Activated B cell treated with CpG ODN at 0.5 μM for 24 hours (primary cell): ENCODE data around the gene PALLD. TPM values are rescaled to one million over a fixed set of nuclear protein-coding genes. Genes with fewer than 3 reads are reported as not detected.

ENCODE experiments used
- ATAC-seq: fragments of 200-7000 bp; cut with Tn5 transposase; one replicate; pipeline ENCODE4 v1.10.0; 2021; ENCODE audit warnings: low read depth, mild to moderate bottlenecking, moderate library complexity
- CTCF ChIA-PET: fragments of 350-600 bp; sonication (Branson Sonifier 250); formaldehyde crosslinking; loops from one replicate; lab custom pipeline; 2021; ENCODE audit warnings: antibody characterized with exemption; lab: Charles Lee
- POLR2A ChIA-PET: fragments of 350-600 bp; sonication (Branson Sonifier 250); formaldehyde crosslinking; loops from one replicate; lab custom pipeline; 2021; ENCODE audit warnings: antibody characterized with exemption; lab: Charles Lee
- DNase-seq: peaks from one replicate; pipeline ENCODE4 v3.0.0; 2022
- H3K27ac Mint-ChIP-seq: one replicate; pipeline ENCODE4 v1.8.0; 2020; ENCODE audit warnings: mixed read lengths
- H3K27me3 Mint-ChIP-seq: one replicate; pipeline ENCODE4 v1.8.0; 2021; ENCODE audit warnings: mixed read lengths
- H3K36me3 Mint-ChIP-seq: one replicate; pipeline ENCODE4 v1.8.0; 2021; ENCODE audit warnings: low read depth, mixed read lengths
- H3K4me1 Mint-ChIP-seq: one replicate; pipeline ENCODE4 v1.8.0; 2021; ENCODE audit warnings: mixed read lengths
- H3K4me3 Mint-ChIP-seq: one replicate; pipeline ENCODE4 v1.8.0; 2020; ENCODE audit warnings: mild to moderate bottlenecking, mixed read lengths
- H3K9me3 Mint-ChIP-seq: one replicate; pipeline ENCODE4 v1.8.0; 2020; ENCODE audit warnings: mixed read lengths
- CTCF ChIP-seq: fragments of 200-600 bp; IDR thresholded peaks from one replicate; pipeline ENCODE4 v1.8.0; 2022; ENCODE audit warnings: antibody characterized with exemption, mild to moderate bottlenecking
- intact Hi-C: fragments of 100-400 bp; cut with micrococcal nuclease; formaldehyde crosslinking; loops from one replicate; pipeline ENCODE4 v1.15.1; 2024
- total RNA-seq: library from RNA; stranded (reverse); gene quantifications from 2 replicates; pipeline ENCODE4 v1.2.3, GENCODE V29; 2022

Gene PALLD
- total RNA-seq, 1 donor from 2014 or later = 0.44 TPM

GRCh38 chr4:168737806-168738172 is 240.9 kb downstream of the PALLD start:
- no peak overlapping the region for H3K4me3 Mint-ChIP-seq
- ATAC-seq (no peak), DNase-seq (no peak)
- no peaks in the 10 kb centered on the region for H3K36me3 Mint-ChIP-seq
- POLR2A ChIA-PET = no interaction called here
- H3K9me3 Mint-ChIP-seq = no peaks in the 10 kb centered on the region
- no peak for TF ChIP-seq CTCF
- intact Hi-C loops = no loop called here
- no peak overlapping the region for H3K27ac Mint-ChIP-seq
- CTCF ChIA-PET = no interaction called here
- H3K27me3 Mint-ChIP-seq = no peaks in the 10 kb centered on the region
- no peaks in the 10 kb centered on the region for H3K4me1 Mint-ChIP-seq

- CTCF ChIA-PET = no interaction called here
- no peak overlapping the region for H3K27ac Mint-ChIP-seq
Observed at GRCh38 chr4:168739886-168740285, 243.0 kb downstream of the PALLD start.

GRCh38 chr4:168740691-168741090 is 243.8 kb downstream of the PALLD start:
- H3K36me3 Mint-ChIP-seq = no peaks in the 10 kb centered on the region
- POLR2A ChIA-PET = no interaction called here
- DNase-seq = no peak

More at GRCh38 chr4:168739886-168740285, 243.0 kb downstream of the PALLD start:
- no peak for TF ChIP-seq CTCF
- Mint-ChIP-seq H3K4me1 (no peaks in the 10 kb centered on the region), H3K4me3 (no peak overlapping the region), H3K36me3 (no peaks in the 10 kb centered on the region), H3K27me3 (no peaks in the 10 kb centered on the region), H3K9me3 (no peaks in the 10 kb centered on the region)
- intact Hi-C loops = no loop called here
- POLR2A ChIA-PET = no interaction called here
- no peak for ATAC-seq
- no peak for DNase-seq

GRCh38 chr4:168741281-168742173 is 244.7 kb downstream of the PALLD start:
- H3K9me3 Mint-ChIP-seq = no peaks in the 10 kb centered on the region
- TF ChIP-seq CTCF = no peak
- no peak for ATAC-seq
- intact Hi-C loops = no loop called here
- DNase-seq = no peak
- no peak overlapping the region for H3K4me3 Mint-ChIP-seq
- H3K4me1 Mint-ChIP-seq = no peaks in the 10 kb centered on the region
- ChIA-PET POLR2A (no interaction called here), CTCF (no interaction called here)
- no peaks in the 10 kb centered on the region for H3K27me3 Mint-ChIP-seq
- no peak overlapping the region for H3K27ac Mint-ChIP-seq
- H3K36me3 Mint-ChIP-seq = no peaks in the 10 kb centered on the region

More at GRCh38 chr4:168740691-168741090, 243.8 kb downstream of the PALLD start:
- H3K4me1 Mint-ChIP-seq = no peaks in the 10 kb centered on the region
- CTCF ChIA-PET = no interaction called here
- H3K4me3 Mint-ChIP-seq = no peak overlapping the region
- intact Hi-C loops = no loop called here
- ATAC-seq = no peak
- H3K27me3 Mint-ChIP-seq = no peaks in the 10 kb centered on the region
- H3K9me3 Mint-ChIP-seq = no peaks in the 10 kb centered on the region
- TF ChIP-seq CTCF = no peak
- no peak overlapping the region for H3K27ac Mint-ChIP-seq

GRCh38 chr4:168743131-168743530 is 246.3 kb downstream of the PALLD start:
- no peak for TF ChIP-seq CTCF
- Mint-ChIP-seq H3K27ac (no peak overlapping the region), H3K36me3 (no peaks in the 10 kb centered on the region), H3K4me1 (no peaks in the 10 kb centered on the region), H3K4me3 (no peak overlapping the region), H3K27me3 (no peaks in the 10 kb centered on the region), H3K9me3 (no peaks in the 10 kb centered on the region)
- ATAC-seq (no peak), DNase-seq (no peak)
- ChIA-PET CTCF (no interaction called here), POLR2A (no interaction called here)
- intact Hi-C loops = no loop called here
